Stimulated activated CD4-positive, alpha-beta T cell treated with anti-CD3 and anti-CD28 coated beads, Interleukin-4, amount 100 ng/mL, for 24 hours (primary cell): ENCODE results near the gene FIGLA.
"Not testable (repeated sequence)": the region's sequence is repeated elsewhere in the genome, so short reads cannot be mapped to it uniquely, and the experiment has no call there.

Experiments
- DNase-seq: peaks from one replicate; pipeline ENCODE4 v3.0.0-alpha.2; 2020

The FIGLA gene

GRCh38 chr2:70807102-70807827, 16.8 kb upstream of the FIGLA start:
- no peak for DNase-seq

- DNase-seq = no peak
These were observed 16.2 kb upstream of the FIGLA start for GRCh38 chr2:70806620-70807019.

GRCh38 chr2:70806013-70806412, 15.6 kb upstream of the FIGLA start:
- no peak for DNase-seq

GRCh38 chr2:70801607-70802263, 11.3 kb upstream of the FIGLA start:
- no peak for DNase-seq

GRCh38 chr2:70799706-70800105, 9.3 kb upstream of the FIGLA start:
- no peak for DNase-seq

- DNase-seq = not testable (repeated sequence)
These were observed 7.6 kb upstream of the FIGLA start for GRCh38 chr2:70797996-70798395.

GRCh38 chr2:70797506-70797905, 7.1 kb upstream of the FIGLA start:
- DNase-seq = no peak

GRCh38 chr2:70796262-70796661, 5.8 kb upstream of the FIGLA start:
- DNase-seq = no peak

GRCh38 chr2:70795164-70795995, 4.9 kb upstream of the FIGLA start:
- DNase-seq = no peak

- no peak for DNase-seq
These were observed 3.0 kb upstream of the FIGLA start for GRCh38 chr2:70793450-70793849.

GRCh38 chr2:70789304-70790135, 923 bp downstream of the FIGLA start:
- DNase-seq = peak; percentile 73

- DNase-seq = peak; percentile 20
These were observed 5.1 kb downstream of the FIGLA start for GRCh38 chr2:70785137-70785911.

GRCh38 chr2:70784320-70784719, 6.1 kb downstream of the FIGLA start:
- DNase-seq = no peak

GRCh38 chr2:70779911-70780545, 10.4 kb downstream of the FIGLA start:
- no peak for DNase-seq

GRCh38 chr2:70779491-70779890, 11.0 kb downstream of the FIGLA start:
- DNase-seq = no peak

- DNase-seq = no peak
These were observed 11.8 kb downstream of the FIGLA start for GRCh38 chr2:70778676-70779075.

- DNase-seq = no peak
These were observed 13.0 kb downstream of the FIGLA start for GRCh38 chr2:70777450-70777849.

GRCh38 chr2:70776266-70776665, 14.2 kb downstream of the FIGLA start:
- DNase-seq = no peak

- DNase-seq = no peak
These were observed 15.3 kb downstream of the FIGLA start for GRCh38 chr2:70775141-70775540.

- DNase-seq = no peak
These were observed 17.8 kb downstream of the FIGLA start for GRCh38 chr2:70772486-70773155.

- no peak for DNase-seq
These were observed 19.0 kb downstream of the FIGLA start for GRCh38 chr2:70771446-70771845.
